Epithelial cell of esophagus (primary cell): ENCODE measurements around the gene PABPN1L.

Source experiments
- DNase-seq: peaks from one replicate; pipeline ENCODE4 v3.0.0; 2010; ENCODE audit warnings: low read depth
- H3K4me3 ChIP-seq: 2 replicates; pipeline ENCODE4 v1.5.1; 2011; ENCODE audit warnings: mild to moderate bottlenecking, low read length, control low read depth
- TF ChIP-seq, protein P1 (sequence below): IDR thresholded peaks from 2 replicates; pipeline ENCODE4 v1.5.1; 2011; ENCODE audit warnings: low read depth, mild to moderate bottlenecking, low read length, control low read depth, inconsistent platforms; ENCODE audit not compliant: insufficient read depth; ENCODE audit errors: missing control alignments

The PABPN1L gene

DNA sequence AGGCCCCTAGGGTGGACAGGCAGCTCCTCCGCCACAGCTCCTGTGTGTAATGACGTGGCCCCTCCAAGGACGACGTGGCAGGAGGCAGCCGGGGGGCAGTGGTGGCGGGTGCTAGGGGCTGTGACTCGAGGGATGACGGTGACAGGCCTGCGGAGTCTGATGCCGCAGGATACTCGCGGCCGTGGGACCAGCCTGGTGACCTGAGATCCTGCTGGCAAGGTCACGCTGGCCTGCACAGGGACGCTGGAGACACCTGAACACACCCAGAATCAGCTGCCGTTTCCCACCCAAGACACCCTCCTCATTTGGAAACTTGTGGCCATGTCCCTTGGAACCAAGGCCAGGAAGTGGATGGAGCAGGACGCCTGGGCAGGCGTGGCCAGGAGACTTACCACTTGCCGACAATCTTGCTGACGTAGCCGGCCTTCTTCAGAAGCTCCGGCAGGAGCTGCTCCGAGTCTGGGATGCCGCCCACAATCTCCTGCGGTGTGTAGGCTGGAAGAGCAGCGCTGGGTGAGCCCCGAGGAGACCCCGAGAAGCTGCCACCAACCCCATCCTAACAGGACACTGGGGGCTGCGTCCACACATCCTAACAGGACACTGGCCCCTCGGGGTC, 25.8 kb downstream of the PABPN1L start:
- no peak overlapping the region for H3K4me3 ChIP-seq
- no peak for DNase-seq
- TF ChIP-seq, protein P1, sequence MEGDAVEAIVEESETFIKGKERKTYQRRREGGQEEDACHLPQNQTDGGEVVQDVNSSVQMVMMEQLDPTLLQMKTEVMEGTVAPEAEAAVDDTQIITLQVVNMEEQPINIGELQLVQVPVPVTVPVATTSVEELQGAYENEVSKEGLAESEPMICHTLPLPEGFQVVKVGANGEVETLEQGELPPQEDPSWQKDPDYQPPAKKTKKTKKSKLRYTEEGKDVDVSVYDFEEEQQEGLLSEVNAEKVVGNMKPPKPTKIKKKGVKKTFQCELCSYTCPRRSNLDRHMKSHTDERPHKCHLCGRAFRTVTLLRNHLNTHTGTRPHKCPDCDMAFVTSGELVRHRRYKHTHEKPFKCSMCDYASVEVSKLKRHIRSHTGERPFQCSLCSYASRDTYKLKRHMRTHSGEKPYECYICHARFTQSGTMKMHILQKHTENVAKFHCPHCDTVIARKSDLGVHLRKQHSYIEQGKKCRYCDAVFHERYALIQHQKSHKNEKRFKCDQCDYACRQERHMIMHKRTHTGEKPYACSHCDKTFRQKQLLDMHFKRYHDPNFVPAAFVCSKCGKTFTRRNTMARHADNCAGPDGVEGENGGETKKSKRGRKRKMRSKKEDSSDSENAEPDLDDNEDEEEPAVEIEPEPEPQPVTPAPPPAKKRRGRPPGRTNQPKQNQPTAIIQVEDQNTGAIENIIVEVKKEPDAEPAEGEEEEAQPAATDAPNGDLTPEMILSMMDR = no peak

DNA sequence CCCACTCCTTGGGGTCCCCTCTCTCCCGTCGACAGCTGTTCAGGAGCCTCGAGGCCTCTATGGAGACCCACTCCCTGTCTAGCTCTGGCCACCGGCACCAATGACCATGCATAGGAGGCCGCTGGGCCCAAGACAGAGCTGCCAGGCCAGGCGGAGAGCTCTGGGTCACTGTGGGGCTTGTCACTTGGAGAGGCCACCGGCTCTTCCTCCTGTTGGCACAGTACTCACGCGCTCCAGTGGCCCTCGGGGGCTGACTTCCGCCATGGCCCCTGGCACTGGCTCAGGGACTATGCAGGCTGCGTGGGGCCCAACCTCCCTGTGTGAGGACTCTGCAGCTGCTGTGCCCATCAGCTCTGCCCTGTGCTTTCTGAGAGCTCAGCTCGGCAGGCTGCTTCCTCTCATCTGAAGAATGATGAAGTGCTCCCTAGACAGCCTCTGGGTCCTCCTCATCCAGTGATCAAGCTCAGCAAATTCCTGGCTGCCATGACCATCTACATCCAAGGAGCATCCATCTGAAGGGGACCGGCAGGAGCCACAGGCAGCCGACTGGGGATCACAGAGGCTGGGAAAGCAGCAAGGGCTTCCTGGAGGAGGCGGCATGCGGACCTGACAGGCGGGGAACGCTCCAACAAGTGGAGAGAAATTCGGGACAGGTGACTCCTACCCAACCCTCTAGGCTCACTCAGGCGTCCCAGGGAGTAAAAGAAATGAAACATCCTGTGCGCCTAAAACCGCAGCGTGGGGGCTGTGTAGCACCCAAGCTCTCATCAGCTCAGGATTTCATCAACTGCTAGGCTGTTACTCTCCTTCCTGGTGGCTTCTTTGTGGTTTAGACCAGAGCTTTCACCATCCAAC, 26.5 kb downstream of the PABPN1L start:
- no peak for DNase-seq
- H3K4me3 ChIP-seq = no peak overlapping the region
- TF ChIP-seq, protein P1 = no peak

DNA sequence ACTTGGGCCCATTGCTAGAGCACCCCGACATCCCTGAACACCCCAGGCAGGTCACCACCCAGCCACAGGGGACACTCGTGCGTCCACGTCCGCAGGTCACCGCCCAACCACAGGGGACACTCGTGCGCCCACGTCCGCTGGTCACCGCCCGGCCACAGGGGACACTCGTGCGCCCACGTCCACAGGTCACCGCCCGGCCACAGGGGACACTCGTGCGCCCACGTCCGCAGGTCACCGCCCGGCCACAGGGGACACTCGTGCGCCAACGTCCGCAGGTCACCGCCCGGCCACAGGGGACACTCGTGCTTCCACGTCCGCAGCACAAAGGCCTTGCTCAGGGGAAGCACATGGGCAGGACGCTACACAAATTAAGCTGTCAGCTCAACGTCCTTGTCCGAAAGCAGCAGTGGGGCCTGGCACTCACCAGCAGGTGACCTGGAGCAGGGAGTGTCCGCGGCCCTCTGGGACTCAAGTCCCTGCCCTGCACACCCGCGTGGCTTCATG, 27.4 kb downstream of the PABPN1L start:
- TF ChIP-seq, protein P1 = no peak
- no peak for DNase-seq
- H3K4me3 ChIP-seq = no peak overlapping the region

DNA sequence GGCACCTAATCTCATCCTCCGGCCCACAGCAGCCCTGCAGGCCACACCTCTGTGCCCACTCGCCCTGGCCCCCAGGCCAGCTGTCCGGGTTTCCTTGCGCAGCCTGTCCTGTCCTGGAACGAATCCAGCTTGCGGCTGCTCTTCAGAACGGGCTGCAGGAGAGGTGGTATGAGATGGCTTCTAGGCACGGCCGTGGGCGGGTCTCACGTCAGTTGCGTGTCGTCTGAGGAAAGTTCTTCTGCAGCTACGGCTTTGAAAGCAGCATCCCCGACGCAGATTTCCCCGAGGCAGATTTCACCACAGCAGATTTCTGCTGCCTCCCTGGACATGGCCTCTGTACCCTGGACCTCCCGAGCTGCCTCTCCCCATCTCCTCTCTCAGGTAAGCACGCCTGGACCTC, 27.9 kb downstream of the PABPN1L start:
- no peak overlapping the region for H3K4me3 ChIP-seq
- no peak for DNase-seq
- TF ChIP-seq, protein P1 = no peak

DNA sequence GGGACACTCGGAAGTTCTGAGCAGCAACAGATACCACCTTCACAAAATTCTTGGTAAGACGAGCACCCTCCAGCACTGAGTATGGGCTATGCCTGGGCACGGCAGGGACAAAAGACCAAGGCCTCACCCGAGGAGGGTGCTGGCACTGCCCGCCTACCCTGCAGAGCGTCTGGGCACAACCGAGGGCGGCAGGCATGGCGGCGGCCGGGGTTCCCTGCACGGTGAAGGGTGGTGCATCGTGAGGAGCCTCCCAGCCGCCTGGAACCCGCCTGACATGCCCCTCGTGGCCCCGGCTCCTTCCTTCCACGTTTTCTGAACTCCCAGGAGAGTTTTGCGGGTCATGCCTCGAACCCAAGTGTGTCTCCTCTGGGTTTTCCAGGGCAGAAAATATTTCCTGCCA, 28.7 kb downstream of the PABPN1L start:
- H3K4me3 ChIP-seq = no peak overlapping the region
- TF ChIP-seq, protein P1 = no peak
- no peak for DNase-seq

DNA sequence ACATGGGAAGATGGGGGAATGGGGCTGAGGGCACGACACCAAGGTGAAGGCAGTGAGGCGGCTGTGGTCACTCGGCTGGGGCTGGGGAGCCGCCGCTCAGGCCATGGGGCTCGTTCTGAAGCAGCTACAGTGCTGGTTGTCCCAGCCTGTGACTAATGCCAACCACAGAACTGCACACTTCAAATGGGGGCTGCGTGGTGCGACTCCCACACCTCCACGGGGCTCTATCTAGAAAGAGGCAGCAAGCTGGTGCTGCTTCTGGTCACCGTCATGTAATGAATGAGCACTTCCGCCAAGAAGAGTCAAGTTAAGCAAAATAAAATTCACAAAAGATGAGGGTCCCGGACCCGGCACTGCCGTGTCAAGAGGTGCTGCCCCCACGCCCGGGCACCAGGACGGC, 29.7 kb downstream of the PABPN1L start:
- H3K4me3 ChIP-seq = no peak overlapping the region
- TF ChIP-seq, protein P1 = no peak

More for the DNA sequence above, 29.7 kb downstream of the PABPN1L start:
- no peak for DNase-seq
